Loucy (cell line): Measurements from ENCODE around the gene NOTCH2.
"Not testable (repeated sequence)": the region's sequence is repeated elsewhere in the genome, so short reads cannot be mapped to it uniquely, and the experiment has no call there.

Experiments
- CTCF ChIP-seq: fragments of 200-600 bp; sonication (generic); conservative IDR thresholded peaks from 2 replicates; pipeline ENCODE4 v1.5.1; 2014; ENCODE audit warnings: mild to moderate bottlenecking, antibody characterized with exemption, low read length
- EZH2phosphoT487 ChIP-seq: fragments of 200-600 bp; IDR thresholded peaks from 2 replicates; pipeline ENCODE4 v1.6.1; 2018; ENCODE audit warnings: antibody characterized with exemption, mild to moderate bottlenecking, moderate library complexity, borderline replicate concordance

GRCh38 chr1:120007850-120008249 lies 61.6 kb downstream of the NOTCH2 start:
- TF ChIP-seq CTCF, EZH2phosphoT487: not testable (repeated sequence)
